GOT3 (cell line): Measurements from ENCODE around the gene TPM1.

ENCODE experiments used
- DNase-seq: peaks from one replicate; lab custom pipeline; 2025; ENCODE audit warnings: mixed read lengths; lab: John Stamatoyannopoulos, UW

TPM1 gene

DNA sequence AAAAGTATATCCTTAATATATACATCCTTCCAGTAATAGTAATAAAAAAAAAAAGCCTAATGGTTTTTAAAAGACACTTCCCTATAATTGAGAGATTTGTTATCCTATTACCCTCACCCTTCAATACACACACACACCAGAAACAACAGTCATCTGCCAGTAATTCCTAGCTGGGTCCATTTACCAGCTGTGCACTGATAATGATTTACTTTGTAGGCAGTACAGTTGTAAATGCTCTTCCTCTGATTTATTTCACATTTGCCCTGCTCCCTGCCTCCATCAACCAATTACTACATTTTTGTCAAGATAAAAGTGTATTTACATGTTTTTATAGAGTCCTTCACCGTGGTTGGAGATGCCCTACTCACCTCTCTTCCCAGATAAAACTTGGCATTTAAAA is 12.4 kb downstream of the TPM1 start:
- no peak for DNase-seq

DNA sequence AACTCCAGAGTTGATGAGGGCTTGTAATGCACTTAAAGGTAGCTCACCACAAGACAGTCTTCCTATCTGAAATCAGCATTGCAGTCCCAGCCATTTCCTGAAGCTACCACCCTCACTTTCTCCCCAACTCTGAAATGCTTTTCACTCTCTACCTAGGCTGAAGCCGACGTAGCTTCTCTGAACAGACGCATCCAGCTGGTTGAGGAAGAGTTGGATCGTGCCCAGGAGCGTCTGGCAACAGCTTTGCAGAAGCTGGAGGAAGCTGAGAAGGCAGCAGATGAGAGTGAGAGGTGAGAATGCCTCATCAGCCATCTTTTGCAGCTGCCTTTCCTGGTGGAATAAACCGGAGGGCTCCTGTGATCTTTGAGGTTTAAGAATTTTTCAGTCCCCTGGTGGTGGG is 14.3 kb downstream of the TPM1 start:
- no peak for DNase-seq

GRCh38 chr15:63057468-63058345 is 15.2 kb downstream of the TPM1 start:
- no peak for DNase-seq

DNA sequence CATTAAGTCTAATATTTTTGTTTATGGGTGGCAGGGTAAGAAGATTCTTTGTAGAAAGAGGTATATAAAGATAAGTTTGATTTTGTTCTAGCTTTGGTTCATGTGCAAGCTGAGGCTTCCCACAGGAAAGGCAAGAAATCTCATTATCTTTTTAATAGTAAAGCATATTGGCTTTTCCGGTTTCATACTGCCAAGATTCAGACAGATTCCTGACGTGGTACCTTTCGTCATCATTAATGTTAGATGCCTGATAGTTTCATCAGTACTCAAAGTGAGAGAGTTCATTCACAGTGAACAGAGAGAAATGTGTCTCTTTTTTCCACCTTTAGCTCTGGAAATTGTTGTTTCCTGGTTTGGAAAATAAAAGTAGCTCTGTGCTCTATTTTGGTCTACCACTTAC is 16.5 kb downstream of the TPM1 start:
- no peak for DNase-seq

DNA sequence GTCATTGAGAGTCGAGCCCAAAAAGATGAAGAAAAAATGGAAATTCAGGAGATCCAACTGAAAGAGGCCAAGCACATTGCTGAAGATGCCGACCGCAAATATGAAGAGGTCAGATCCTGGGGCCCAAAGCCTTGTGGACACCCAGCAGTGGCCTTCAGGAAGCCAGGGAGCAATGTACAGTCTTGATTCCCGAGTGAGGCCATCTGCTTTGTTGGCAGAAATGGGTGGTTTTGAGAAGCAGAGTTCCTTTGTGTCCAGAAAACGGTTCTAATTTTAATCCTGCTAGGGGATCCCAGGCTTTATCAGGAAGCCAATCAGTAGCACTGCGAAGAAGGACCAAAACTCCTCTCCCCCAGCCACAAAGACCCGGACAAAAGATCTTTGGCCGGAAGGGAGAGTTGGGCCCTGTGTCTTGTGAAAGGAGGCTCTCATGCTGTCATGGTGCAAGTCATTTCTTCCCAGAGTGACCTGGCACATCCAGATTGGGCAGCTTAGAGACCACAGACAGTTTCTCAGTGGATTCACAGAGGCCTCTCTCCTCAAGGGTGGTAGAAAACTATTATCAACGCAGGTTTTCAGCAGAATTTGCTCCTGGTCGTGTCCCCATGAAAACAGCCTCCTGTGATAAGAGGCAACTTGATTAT is 17.1 kb downstream of the TPM1 start:
- no peak for DNase-seq

DNA sequence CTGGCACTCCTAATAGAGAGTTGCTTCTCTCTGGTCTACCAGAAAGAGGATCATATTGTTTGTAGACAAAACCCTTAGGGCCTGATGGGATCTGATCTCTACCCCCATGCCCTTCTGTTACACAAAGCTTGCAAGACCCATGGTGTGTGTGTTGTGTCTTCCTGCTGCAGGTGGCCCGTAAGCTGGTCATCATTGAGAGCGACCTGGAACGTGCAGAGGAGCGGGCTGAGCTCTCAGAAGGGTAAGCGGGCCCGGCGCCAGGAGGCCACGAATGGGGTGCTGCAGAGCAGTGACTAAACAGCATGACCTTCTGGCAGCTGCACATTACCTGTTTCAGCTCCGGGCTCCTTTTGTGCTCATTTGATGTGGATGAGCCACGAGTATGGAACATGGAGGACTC is 18.2 kb downstream of the TPM1 start:
- no peak for DNase-seq

DNA sequence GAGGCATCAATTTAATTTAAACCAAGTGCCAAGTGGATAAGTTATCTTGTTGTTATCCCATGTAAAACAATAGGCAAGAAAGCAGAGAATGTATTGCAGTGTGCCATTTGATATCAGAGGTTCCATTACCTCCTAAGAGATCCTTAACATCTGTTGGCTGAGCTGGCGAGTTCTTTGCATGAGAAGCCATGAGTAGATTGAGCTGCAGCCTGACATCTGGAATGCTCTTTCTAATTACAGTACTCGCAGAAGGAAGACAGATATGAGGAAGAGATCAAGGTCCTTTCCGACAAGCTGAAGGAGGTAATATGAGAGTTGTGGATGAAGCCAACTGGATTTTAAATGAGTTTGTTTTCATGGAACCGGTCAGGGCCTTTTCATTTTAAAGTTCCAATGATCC is 19.4 kb downstream of the TPM1 start:
- DNase-seq = no peak

- no peak for DNase-seq
Observed at GRCh38 chr15:63063164-63063756, 20.7 kb downstream of the TPM1 start.

DNA sequence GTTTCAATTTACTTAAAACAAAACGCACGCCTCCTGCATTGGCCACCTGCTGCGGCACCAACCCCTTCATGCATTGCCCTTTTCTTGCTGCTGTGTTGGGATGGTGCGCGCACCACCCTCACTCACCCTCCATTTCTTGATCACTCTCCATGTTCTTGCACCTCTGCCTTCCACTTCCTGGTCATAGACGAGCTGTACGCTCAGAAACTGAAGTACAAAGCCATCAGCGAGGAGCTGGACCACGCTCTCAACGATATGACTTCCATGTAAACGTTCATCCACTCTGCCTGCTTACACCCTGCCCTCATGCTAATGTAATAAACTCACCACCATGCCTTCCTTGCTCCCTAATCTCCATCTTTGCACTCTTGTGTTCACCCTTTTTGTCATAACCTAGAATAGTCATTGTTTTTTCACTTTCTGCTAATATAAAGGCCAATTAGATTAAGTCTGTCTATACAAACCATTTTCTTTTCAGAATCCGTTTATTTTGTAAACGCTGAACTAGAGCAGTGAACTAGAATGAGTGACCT is 21.4 kb downstream of the TPM1 start:
- no peak for DNase-seq

- DNase-seq = no peak
Observed at GRCh38 chr15:63065262-63066221, 23.0 kb downstream of the TPM1 start.

GRCh38 chr15:63066272-63066671 is 23.7 kb downstream of the TPM1 start:
- no peak for DNase-seq

DNA sequence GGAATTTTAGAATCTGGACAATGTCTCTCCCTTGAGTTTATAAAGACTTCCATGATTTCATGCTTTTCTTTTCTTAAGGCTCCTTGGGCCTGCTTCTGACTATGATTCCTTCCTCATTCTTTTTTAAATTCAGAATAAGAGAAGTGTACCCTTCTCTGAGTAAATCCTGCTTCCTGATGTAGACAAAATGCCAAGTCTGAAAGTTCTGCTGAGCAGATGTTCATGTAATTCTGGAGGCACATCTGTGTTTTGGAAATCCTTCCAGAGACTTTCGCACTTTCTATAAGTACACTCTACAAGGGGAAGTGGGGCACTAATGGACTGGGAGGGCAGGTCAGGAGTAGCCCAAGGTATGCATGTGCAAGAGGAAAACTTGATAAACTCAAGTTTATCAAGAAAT is 24.8 kb downstream of the TPM1 start:
- DNase-seq = no peak

DNA sequence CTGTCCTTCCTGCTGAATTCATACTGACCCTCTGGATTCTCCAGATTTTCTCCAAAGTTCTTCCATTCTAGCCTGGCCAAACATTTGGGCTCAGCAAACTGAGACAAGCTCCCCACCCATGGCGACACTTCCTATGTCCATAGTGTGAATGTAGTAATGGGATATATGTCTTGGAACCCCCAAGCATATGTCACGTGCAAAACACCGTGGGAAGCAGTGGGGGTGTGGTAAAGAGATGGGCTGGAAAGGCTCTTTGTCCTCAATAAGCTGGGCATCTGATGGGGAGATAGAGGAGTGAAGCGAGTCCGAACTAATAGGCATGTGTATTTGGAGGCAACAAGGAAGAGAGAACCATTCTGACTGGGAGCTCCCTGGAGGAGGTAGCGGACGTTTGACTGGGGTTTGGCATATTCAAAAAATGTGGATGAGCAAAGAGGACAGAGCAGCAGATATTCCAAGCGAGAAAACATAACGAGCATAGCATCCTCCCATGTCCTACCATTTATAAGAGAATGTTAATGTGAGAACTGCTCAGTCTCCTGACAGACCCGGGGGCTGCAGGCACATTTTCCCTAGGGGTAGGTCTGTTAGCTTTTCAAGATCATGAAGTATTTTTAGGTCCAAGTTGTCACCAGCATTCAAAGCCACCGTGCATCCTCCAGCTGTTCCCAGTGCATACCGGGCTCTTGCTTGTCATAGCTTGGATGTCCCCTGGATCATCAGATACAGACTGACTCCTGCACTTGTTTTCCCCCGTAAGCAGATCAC is 25.6 kb downstream of the TPM1 start:
- no peak for DNase-seq

DNA sequence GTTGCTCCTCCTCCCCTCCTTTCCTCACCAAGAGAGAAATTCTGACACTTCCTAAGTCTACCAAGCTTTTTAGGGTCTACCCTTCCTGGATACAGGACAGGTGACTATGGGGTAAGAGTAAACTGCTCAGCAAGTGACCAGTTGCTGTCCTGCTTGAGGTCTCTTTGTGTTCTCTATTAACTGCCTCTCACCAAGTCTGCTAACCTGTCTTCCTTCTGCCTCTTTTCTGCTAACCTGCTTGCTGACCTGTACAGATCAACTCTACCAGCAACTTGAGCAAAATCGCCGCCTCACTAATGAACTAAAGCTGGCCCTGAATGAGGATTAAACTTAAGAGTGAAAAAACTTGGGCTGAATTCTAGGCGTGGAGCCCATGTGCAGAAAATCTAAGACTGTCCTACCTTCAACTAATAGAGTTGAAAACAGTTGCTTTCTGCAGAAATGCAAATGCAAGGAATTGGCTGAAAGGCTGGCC is 27.1 kb downstream of the TPM1 start:
- no peak for DNase-seq

GRCh38 chr15:63070681-63071129 is 28.2 kb downstream of the TPM1 start:
- DNase-seq = no peak

GRCh38 chr15:63071288-63071909 is 28.9 kb downstream of the TPM1 start:
- no peak for DNase-seq

GRCh38 chr15:63072023-63072650 is 29.6 kb downstream of the TPM1 start:
- DNase-seq = no peak

DNA sequence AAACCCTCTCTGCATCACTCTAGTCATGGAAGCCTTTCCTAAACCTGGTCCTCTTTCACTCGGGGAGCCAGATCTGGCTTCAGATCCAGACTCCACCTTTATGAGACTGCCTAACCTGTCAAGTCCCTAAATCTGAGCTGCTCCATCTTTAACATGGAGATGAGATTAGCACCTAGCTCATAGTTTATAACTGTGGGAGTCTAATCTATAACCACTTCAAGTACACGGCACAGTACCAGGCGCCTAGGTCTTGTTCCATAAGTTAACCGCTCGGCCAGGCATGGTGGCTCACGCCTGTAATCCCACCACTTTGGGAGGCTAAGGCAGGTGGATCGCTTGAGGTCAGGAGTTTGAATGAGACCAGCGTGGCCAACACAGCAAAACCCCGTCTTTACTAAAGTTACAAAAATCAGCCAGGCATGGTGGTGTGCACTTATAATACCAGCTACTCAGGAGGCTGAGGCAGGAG is 30.3 kb downstream of the TPM1 start:
- DNase-seq = no peak

DNA sequence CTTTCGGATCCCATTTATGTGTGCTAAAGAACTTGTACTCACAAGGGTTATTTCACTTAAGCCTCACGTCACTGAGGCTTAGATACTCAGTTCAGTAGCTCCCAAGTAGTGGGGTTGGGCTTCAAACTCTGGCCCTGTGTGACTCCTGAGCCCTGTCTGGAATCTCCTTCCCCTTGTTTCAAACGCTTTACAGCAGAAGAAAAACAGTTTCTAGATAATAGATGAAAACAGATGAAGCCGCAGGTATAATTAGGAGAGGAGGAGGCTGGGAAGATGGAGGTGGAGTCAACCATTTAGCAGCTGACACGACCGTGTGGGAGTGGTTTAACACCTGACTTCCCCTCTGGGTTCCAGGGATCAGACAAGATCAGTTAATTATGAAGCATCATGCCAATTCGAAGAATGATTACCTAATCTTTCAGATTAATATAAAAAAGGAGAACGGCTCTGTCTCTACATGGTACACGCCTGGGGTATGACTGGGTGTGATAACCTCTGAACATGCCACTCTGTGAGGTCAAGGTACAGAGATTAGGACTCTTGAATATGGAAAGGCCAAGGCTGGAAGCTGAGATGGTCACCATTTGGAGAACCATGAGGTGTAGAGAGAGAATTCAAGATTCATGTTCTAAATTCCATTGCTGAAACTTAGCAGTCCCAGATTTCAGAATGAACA is 31.1 kb downstream of the TPM1 start:
- DNase-seq = no peak
